DMS79 treated with DMSO at 0.1 percent for 48 hours (cell line): ENCODE measurements around the gene CCZ1.
"Not testable (repeated sequence)": the region's sequence is repeated elsewhere in the genome, so short reads cannot be mapped to it uniquely, and the experiment has no call there.

Experiments used
- DNase-seq: peaks from one replicate; lab custom pipeline; 2025; lab: John Stamatoyannopoulos, UW

The CCZ1 gene

GRCh38 chr7:5898480-5899224 lies at the start of gene CCZ1:
TSS of gene CCZ1 (plus strand) at chr7:5898733. CDS start at chr7:5898800, 67 bp downstream.
- peak; percentile 36 for DNase-seq

- DNase-seq, result no peak
These were observed 47.6 kb upstream of the CCZ1 start for GRCh38 chr7:5850944-5851343.

GRCh38 chr7:5854738-5855137 lies 43.8 kb upstream of the CCZ1 start:
- no peak for DNase-seq

GRCh38 chr7:5857041-5857575 lies 41.4 kb upstream of the CCZ1 start:
- not testable (repeated sequence) for DNase-seq

GRCh38 chr7:5858494-5858893 lies 40.0 kb upstream of the CCZ1 start:
- not testable (repeated sequence) for DNase-seq

- not testable (repeated sequence) for DNase-seq
These were observed 37.3 kb upstream of the CCZ1 start for GRCh38 chr7:5861281-5861680.

GRCh38 chr7:5862753-5863366 lies 35.7 kb upstream of the CCZ1 start:
- DNase-seq, result not testable (repeated sequence)

GRCh38 chr7:5865279-5865931 lies 33.1 kb upstream of the CCZ1 start:
- DNase-seq, result not testable (repeated sequence)

- DNase-seq, result no peak
These were observed 31.5 kb upstream of the CCZ1 start for GRCh38 chr7:5867060-5867459.

GRCh38 chr7:5868928-5869341 lies 29.6 kb upstream of the CCZ1 start:
- not testable (repeated sequence) for DNase-seq

GRCh38 chr7:5869691-5870090 lies 28.8 kb upstream of the CCZ1 start:
- no peak for DNase-seq

GRCh38 chr7:5870311-5870710 lies 28.2 kb upstream of the CCZ1 start:
- DNase-seq, result no peak

- peak; percentile 8 for DNase-seq
These were observed 26.2 kb upstream of the CCZ1 start for GRCh38 chr7:5872326-5872725.

- not testable (repeated sequence) for DNase-seq
These were observed 18.9 kb upstream of the CCZ1 start for GRCh38 chr7:5879591-5879990.

GRCh38 chr7:5880106-5880505 lies 18.4 kb upstream of the CCZ1 start:
- not testable (repeated sequence) for DNase-seq

- not testable (repeated sequence) for DNase-seq
These were observed 14.1 kb upstream of the CCZ1 start for GRCh38 chr7:5884431-5884830.

GRCh38 chr7:5888021-5888420 lies 10.5 kb upstream of the CCZ1 start:
- DNase-seq, result peak; percentile 92

GRCh38 chr7:5890244-5890643 lies 8.3 kb upstream of the CCZ1 start:
- DNase-seq, result not testable (repeated sequence)

- no peak for DNase-seq
These were observed 6.0 kb upstream of the CCZ1 start for GRCh38 chr7:5892498-5892897.

- peak; percentile 26 for DNase-seq
These were observed 1.1 kb upstream of the CCZ1 start for GRCh38 chr7:5897369-5897919.

- not testable (repeated sequence) for DNase-seq
These were observed 4.5 kb downstream of the CCZ1 start for GRCh38 chr7:5903002-5903401.

- not testable (repeated sequence) for DNase-seq
These were observed 6.2 kb downstream of the CCZ1 start for GRCh38 chr7:5904726-5905125.
